GM12878 (cell line): ENCODE data around the gene JMJD6.

Source experiments
- POLR2A ChIP-seq: IDR thresholded peaks from 2 replicates; pipeline ENCODE4 v1.6.1; 2011; ENCODE audit warnings: low read depth, mild to moderate bottlenecking, low read length
- RELA ChIP-seq: fragments of 450-650 bp; IDR thresholded peaks from 2 replicates; pipeline ENCODE4 v1.8.0; 2014; ENCODE audit warnings: borderline replicate concordance; ENCODE audit not compliant: partially characterized antibody

DNA sequence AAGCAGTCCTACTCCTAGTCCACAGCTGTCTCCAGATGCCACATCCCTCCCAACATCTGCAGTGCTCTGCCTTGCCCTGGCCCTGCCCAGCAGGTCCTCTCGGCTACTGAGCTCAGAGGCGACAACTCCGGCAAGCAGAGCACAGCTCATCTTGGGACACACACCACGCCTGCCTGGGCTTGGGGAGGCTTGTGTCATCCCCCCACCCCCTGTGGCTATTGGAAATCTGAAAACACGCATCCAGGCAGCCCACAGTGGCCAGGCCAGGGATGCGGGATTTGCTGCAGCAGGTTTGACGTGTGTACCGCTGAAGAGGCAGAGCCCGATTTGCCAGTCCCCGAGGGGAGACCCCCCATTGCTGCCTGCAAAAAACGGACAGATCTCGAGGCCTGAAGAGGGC, 41.0 kb downstream of the JMJD6 start:
- TF ChIP-seq POLR2A (no peak), RELA (no peak)
